K562 treated with DMSO at 1 percent for 12 hours (cell line): ENCODE results near the gene IHH. TPM values are rescaled to one million over a fixed set of nuclear protein-coding genes. Genes with fewer than 3 reads are reported as not detected.

Source experiments
- total RNA-seq: library from RNA; unstranded; fragments of 300-600 nt; gene quantifications from 2 replicates; pipeline ENCODE4 v1.2.3, GENCODE V29; 2022; ENCODE audit not compliant: insufficient read depth

IHH gene
- total RNA-seq = not detected in 2 replicates

DNA sequence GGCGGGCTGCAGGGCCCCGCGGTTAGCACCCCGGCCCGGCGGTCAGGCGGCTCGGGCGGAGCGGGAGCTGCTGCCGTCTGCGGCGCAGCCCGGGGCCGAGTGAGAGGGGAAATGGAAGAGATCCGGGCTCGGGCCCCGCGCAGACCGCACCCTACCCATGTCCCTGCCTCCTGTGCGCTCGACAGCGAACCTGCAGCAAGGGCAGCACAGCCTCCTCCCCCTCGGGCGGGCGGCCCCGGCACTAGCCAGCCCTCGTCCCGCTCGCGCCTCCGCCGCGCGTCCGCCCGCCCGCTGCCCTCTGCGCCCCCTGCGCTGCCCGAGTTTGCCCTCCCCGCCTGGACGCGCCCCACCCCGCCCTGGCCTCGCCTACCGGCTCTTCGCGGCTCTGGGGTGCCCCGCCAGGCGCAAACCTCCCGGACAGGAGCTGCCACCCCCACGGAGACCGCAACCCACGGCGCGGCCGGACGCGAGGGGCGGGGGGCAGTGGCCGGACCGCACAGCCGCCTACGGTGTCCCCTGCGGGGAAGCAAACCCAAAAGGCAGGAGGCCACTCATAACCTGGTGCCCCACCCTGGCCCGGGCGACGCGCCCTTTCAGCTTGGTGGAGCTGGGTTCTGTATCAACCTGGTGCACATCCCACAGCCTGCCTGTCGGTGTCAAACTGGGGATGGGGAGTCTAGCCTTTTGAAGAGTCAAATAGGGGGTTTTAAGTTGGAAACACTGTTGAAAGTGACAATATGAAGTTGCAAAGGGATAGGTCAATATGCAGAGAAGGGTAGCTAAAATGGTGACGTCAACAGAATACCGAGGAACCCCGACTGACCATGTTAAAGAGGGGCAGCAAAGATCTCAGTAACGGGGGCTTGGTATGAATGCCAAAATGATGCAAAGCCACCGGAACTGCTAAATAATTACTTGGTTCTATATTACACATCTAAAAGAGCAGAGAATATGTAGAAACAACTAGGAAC lies at the start of gene IHH:
Gene IHH, minus strand, starts transcription at position 101 of the 971 bp plus-strand sequence. CDS start 454 bp downstream, outside the sequence.

GRCh38 chr2:219041252-219041651 lies 19.5 kb downstream of the IHH start, which contains the start of gene CFAP65:
CFAP65 (minus strand) TSS chr2:219041516; CDS start chr2:219039048, 2,468 bp downstream.

Other genes starting within 250 kb of the IHH start
- not detected in 2 replicates for gene PRKAG3, start 229.1 kb downstream of the IHH start, total RNA-seq
- not detected in 2 replicates for gene WNT6, start 201.1 kb downstream of the IHH start, total RNA-seq
- gene WNT10A, start 180.1 kb downstream of the IHH start, total RNA-seq = not detected in 2 replicates
- not detected in 2 replicates for gene CDK5R2, start 101.3 kb downstream of the IHH start, total RNA-seq
- gene FEV, start 75.7 kb downstream of the IHH start, total RNA-seq = 0.60 TPM in 1 of 2 replicates, not detected in the other
- gene CRYBA2, start 67.5 kb downstream of the IHH start, total RNA-seq = not detected in 2 replicates
- not detected in 2 replicates for gene CFAP65, start 19.4 kb downstream of the IHH start, total RNA-seq
- gene NHEJ1, start 99.9 kb upstream of the IHH start, total RNA-seq = 6.9 and 12.1 TPM in 2 replicates
- gene SLC23A3, start 109.1 kb upstream of the IHH start, total RNA-seq = 1.5 TPM in 1 of 2 replicates, not detected in the other
- 54.9 and 63.8 TPM in 2 replicates for gene CNPPD1, start 116.0 kb upstream of the IHH start, total RNA-seq
- 22.8 and 41.0 TPM in 2 replicates for gene RETREG2, start 117.4 kb upstream of the IHH start, total RNA-seq
- gene ZFAND2B, start 145.9 kb upstream of the IHH start, total RNA-seq = 42.7 and 47.8 TPM in 2 replicates
- gene ABCB6, start 158.0 kb upstream of the IHH start, total RNA-seq = 16.1 and 16.6 TPM in 2 replicates
- 17.1 and 36.5 TPM in 2 replicates for gene ATG9A, start 168.7 kb upstream of the IHH start, total RNA-seq
- 24.2 and 34.6 TPM in 2 replicates for gene ANKZF1, start 168.9 kb upstream of the IHH start, total RNA-seq
- 2.0 and 7.4 TPM in 2 replicates for gene GLB1L, start 184.5 kb upstream of the IHH start, total RNA-seq
- 21.3 and 23.7 TPM in 2 replicates for gene STK16, start 184.6 kb upstream of the IHH start, total RNA-seq
- not detected in 2 replicates for gene TUBA4B, start 192.3 kb upstream of the IHH start, total RNA-seq
- gene TUBA4A, start 193.0 kb upstream of the IHH start, total RNA-seq = 69.3 and 74.9 TPM in 2 replicates
- gene DNAJB2, start 218.4 kb upstream of the IHH start, total RNA-seq = 28.4 and 29.6 TPM in 2 replicates
- not detected in 2 replicates for gene PTPRN, start 248.5 kb upstream of the IHH start, total RNA-seq